IMR-90 (cell line): Measurements from ENCODE around the gene UBASH3B. TPM values are rescaled to one million over a fixed set of nuclear protein-coding genes. Genes with fewer than 3 reads are reported as not detected.

Experiments used
- ATAC-seq: fragments of 200-7000 bp; cut with Tn5 transposase; 2 replicates; pipeline ENCODE4 v1.9.1; 2020; ENCODE audit warnings: low read depth, mild to moderate bottlenecking, moderate library complexity
- BruUV-seq: library from RNA; stranded (reverse); fragments of 400-500 nt; replicated peaks from 2 replicates; lab custom pipeline; 2021; lab: Mats Ljungman, UMichigan
- CTCF ChIA-PET: fragments of 300-600 bp; formaldehyde crosslinking; extraction: SDS; loops from one replicate; lab custom pipeline; 2021; ENCODE audit warnings: antibody characterized with exemption; lab: Yijun Ruan, JAX
- POLR2A ChIA-PET: fragments of 300-600 bp; sonication (Branson Sonifier 250); formaldehyde crosslinking; loops from one replicate; lab custom pipeline; 2022; ENCODE audit warnings: antibody characterized with exemption; ENCODE audit not compliant: unreplicated experiment; lab: Charles Lee
- DNase-seq: peaks from one replicate; pipeline ENCODE4 v3.0.0; 2013
- H2AFZ ChIP-seq: replicated peaks from 2 replicates; pipeline ENCODE3; 2013; ENCODE audit warnings: low read length, mild to moderate bottlenecking; ENCODE audit not compliant: poor library complexity
- H2AK5ac ChIP-seq: 2 replicates; pipeline ENCODE4 v1.6.1; 2013; ENCODE audit warnings: low read depth, low read length, inconsistent platforms
- H2AK9ac ChIP-seq: replicated peaks from 2 replicates; pipeline ENCODE3; 2013; ENCODE audit warnings: mild to moderate bottlenecking, low read depth, low read length, moderate library complexity; ENCODE audit not compliant: poor library complexity
- H2BK120ac ChIP-seq: 2 replicates; pipeline ENCODE4 v1.6.1; 2013; ENCODE audit warnings: low read depth, low read length, inconsistent platforms
- H2BK15ac ChIP-seq: 3 replicates; pipeline ENCODE4 v1.6.1; 2013; ENCODE audit warnings: low read depth, low read length, inconsistent platforms
- H2BK20ac ChIP-seq: 2 replicates; pipeline ENCODE4 v1.6.1; 2013; ENCODE audit warnings: low read depth, mild to moderate bottlenecking, inconsistent platforms, low read length, moderate library complexity
- H2BK5ac ChIP-seq: 2 replicates; pipeline ENCODE4 v1.6.1; 2013; ENCODE audit warnings: mild to moderate bottlenecking, low read depth, low read length, inconsistent platforms; ENCODE audit not compliant: poor library complexity, severe bottlenecking
- H3K14ac ChIP-seq: replicated peaks from 2 replicates; pipeline ENCODE4 v1.6.1; 2013; ENCODE audit warnings: low read depth, low read length, inconsistent platforms
- H3K18ac ChIP-seq: 2 replicates; pipeline ENCODE4 v1.6.1; 2013; ENCODE audit warnings: low read depth, low read length, control low read depth
- H3K23ac ChIP-seq: 2 replicates; pipeline ENCODE4 v1.6.1; 2013; ENCODE audit warnings: low read depth, low read length, inconsistent platforms
- H3K27ac ChIP-seq: 2 replicates; pipeline ENCODE4 v1.5.1; 2013; ENCODE audit warnings: mild to moderate bottlenecking, control low read depth, low read length; ENCODE audit not compliant: insufficient read depth
- H3K27me3 ChIP-seq: 2 replicates; pipeline ENCODE4 v1.6.1; 2013; ENCODE audit warnings: low read length; ENCODE audit not compliant: control insufficient read depth, insufficient read depth
- H3K36me3 ChIP-seq: 2 replicates; pipeline ENCODE4 v1.6.1; 2013; ENCODE audit warnings: low read length, mixed read lengths; ENCODE audit not compliant: control insufficient read depth, insufficient read depth
- H3K4ac ChIP-seq: 2 replicates; pipeline ENCODE4 v1.6.1; 2013; ENCODE audit warnings: low read depth, low read length, inconsistent platforms
- H3K4me1 ChIP-seq: 2 replicates; pipeline ENCODE4 v1.6.1; 2013; ENCODE audit warnings: low read length, mixed read lengths; ENCODE audit not compliant: control insufficient read depth, insufficient read depth
- H3K4me2 ChIP-seq: 2 replicates; pipeline ENCODE4 v1.6.1; 2013; ENCODE audit warnings: low read depth, mild to moderate bottlenecking, control low read depth, low read length, moderate library complexity
- H3K4me3 ChIP-seq: 2 replicates; pipeline ENCODE4 v1.5.1; 2013; ENCODE audit warnings: low read depth, mild to moderate bottlenecking, control low read depth, low read length, moderate library complexity; ENCODE audit not compliant: insufficient read depth
- H3K56ac ChIP-seq: 2 replicates; pipeline ENCODE4 v1.6.1; 2013; ENCODE audit warnings: low read length, inconsistent platforms; ENCODE audit not compliant: insufficient read depth; ENCODE audit errors: extremely low read depth
- H3K79me1 ChIP-seq, 2 experiments: 2 replicates each; pipeline ENCODE4 v1.6.1; 2013; ENCODE audit warnings: low read length in 2 of 2, inconsistent platforms in 1 of 2, low read depth in 1 of 2
- H3K9ac ChIP-seq: 2 replicates; pipeline ENCODE4 v1.6.1; 2013; ENCODE audit warnings: low read depth, low read length, control low read depth
- H3K9me1 ChIP-seq: 2 replicates; pipeline ENCODE4 v1.6.1; 2013; ENCODE audit warnings: low read length, inconsistent platforms; ENCODE audit not compliant: insufficient read depth
- H3K9me3 ChIP-seq: 2 replicates; pipeline ENCODE4 v1.6.1; 2013; ENCODE audit warnings: low read length; ENCODE audit not compliant: control insufficient read depth, insufficient read depth
- H4K20me1 ChIP-seq: 2 replicates; pipeline ENCODE4 v1.6.1; 2013; ENCODE audit warnings: low read length, inconsistent platforms; ENCODE audit not compliant: insufficient read depth
- H4K5ac ChIP-seq: 2 replicates; pipeline ENCODE4 v1.6.1; 2013; ENCODE audit warnings: mild to moderate bottlenecking, low read depth, low read length, control low read depth
- H4K8ac ChIP-seq, 2 experiments: 2 replicates each; pipeline ENCODE4 v1.6.1; 2013; ENCODE audit warnings: low read depth in 2 of 2, low read length in 2 of 2, control low read depth in 1 of 2, inconsistent platforms in 1 of 2
- H4K91ac ChIP-seq: 2 replicates; pipeline ENCODE4 v1.6.1; 2013; ENCODE audit warnings: low read depth, low read length, inconsistent platforms; ENCODE audit not compliant: insufficient read depth
- BHLHE40 ChIP-seq: fragments of 150-350 bp; IDR thresholded peaks from 2 replicates; pipeline ENCODE4 v1.6.1; 2016; ENCODE audit warnings: mild to moderate bottlenecking, low read depth, low read length
- CEBPB ChIP-seq: IDR thresholded peaks from 2 replicates; pipeline ENCODE4 v1.6.1; 2012; ENCODE audit warnings: low read depth, low read length, improper control_type of control experiment
- FOS ChIP-seq: fragments of 150-350 bp; IDR thresholded peaks from 2 replicates; pipeline ENCODE4 v1.6.1; 2016; ENCODE audit warnings: low read depth, low read length
- MXI1 ChIP-seq: IDR thresholded peaks from 2 replicates; pipeline ENCODE4 v1.6.1; 2012; ENCODE audit warnings: low read depth, mild to moderate bottlenecking, low read length, moderate library complexity, borderline replicate concordance
- NFE2L2 ChIP-seq: fragments of 150-350 bp; IDR thresholded peaks from 2 replicates; pipeline ENCODE4 v1.6.1; 2016; ENCODE audit warnings: low read depth, mild to moderate bottlenecking, low read length
- WGBS, 2 experiments: methylation state at CpG; one replicate each; pipeline versions ENCODE4 v1.1.5 to v1.1.7; 2013; ENCODE audit warnings: missing lambda C conversion rate in 2 of 2; ENCODE audit not compliant: insufficient read length in 1 of 2; ENCODE audit errors: extremely low coverage in 2 of 2; 5-methylcytosine and 5-hydroxymethylcytosine counted together
- dilution Hi-C: fragments of 300-500 bp; cut with HindIII; formaldehyde crosslinking; loops from one replicate; pipeline ENCODE4 v1.14.3; 2018; ENCODE audit warnings: low sequenced_read_pairs; ENCODE audit not compliant: unreplicated experiment
- in situ Hi-C: fragments of 300-500 bp; cut with MboI; formaldehyde crosslinking; loops from 3 replicates; pipeline ENCODE4 v1.14.3; 2019; ENCODE audit warnings: low sequenced_read_pairs, inconsistent platforms, mixed read lengths
- intact Hi-C: fragments of 100-400 bp; cut with micrococcal nuclease; formaldehyde crosslinking; loops from 2 replicates; pipeline ENCODE4 v1.10.0; 2022
- polyA plus RNA-seq, 3 experiments: library from polyadenylated mRNA; depleted of rRNA; stranded (reverse); fragments of >200 nt; gene quantifications; 2 replicates each; pipeline ENCODE4 v1.2.3, GENCODE V29; 2012; ENCODE audit warnings: low replicate concordance in 1 of 3
- total RNA-seq: library from RNA; depleted of rRNA; stranded (reverse); fragments of >200 nt; gene quantifications from 2 replicates; pipeline ENCODE4 v1.2.3, GENCODE V29; 2012

Gene UBASH3B
- total and polyA plus RNA-seq, 2 of the 4 experiments (the other 2 are of a cell fraction) = 27.2 to 48.0 TPM

GRCh38 chr11:122646549-122647340, 8.8 kb upstream of the UBASH3B start:
- Histone ChIP-seq H3K56ac (no peak overlapping the region; the same call in 1 of the 2 replicates), H2AK5ac (peak overlapping the region; percentile 2), H3K4me2 (peak overlapping the region; percentile 3; the same call in 1 of the 2 replicates), H2BK15ac (peak overlapping the region; percentile 31; the same call in 2 of the 3 replicates), H2BK5ac (peak overlapping the region; percentile 57), H4K91ac (peak overlapping the region; percentile 61), H3K27ac (peak overlapping the region; percentile 39), H3K14ac (peak overlapping the region; percentile 69), H4K5ac (peak overlapping the region; percentile 44), H3K4me1 (peaks cover 15% of the 10 kb centered on the region), H3K4me3 (no peak overlapping the region), H2BK20ac (peak overlapping the region; percentile 68), H3K18ac (peak overlapping the region; percentile 38), H2AK9ac (peak overlapping the region; percentile 38), H4K8ac (peak overlapping the region; percentile 35 to 87), H2AFZ (peak overlapping the region; percentile 82), H2BK120ac (peak overlapping the region; percentile 41), H3K36me3 (no peaks in the 10 kb centered on the region), H3K9ac (no peak overlapping the region; the same call in 1 of the 2 replicates), H4K20me1 (no peaks in the 10 kb centered on the region), H3K9me3 (no peaks in the 10 kb centered on the region), H3K4ac (peak overlapping the region; percentile 86), H3K79me1 (no peaks in the 10 kb centered on the region), H3K23ac (peak overlapping the region; percentile 55; the same call in 1 of the 2 replicates), H3K9me1 (peaks cover 16% of the 10 kb centered on the region), H3K27me3 (no peaks in the 10 kb centered on the region)
- 88% methylated on average over 1 of the region's 6 CpGs; no CpG with 5 or more reads in 1 of the 2 experiments for WGBS, 2 experiments
- TF ChIP-seq NFE2L2 (0 out of 2 replicates have a peak, but pooled peaks have one; percentile 31), MXI1 (no peak), CEBPB (no peak), BHLHE40 (0 out of 2 replicates have a peak, but pooled peaks have one; percentile 8), FOS (peak; percentile 4; the same call in 1 of the 2 replicates)
- dilution Hi-C loops = no loop called here
- DNase-seq (peak; percentile 85), ATAC-seq (peak; percentile 25)
- POLR2A ChIA-PET = no interaction called here
- intact Hi-C loops = no loop called here
- CTCF ChIA-PET = interaction anchor here (0.9 kb wide), 1 partner anchor 7 kb away, joined by 3 read pairs; no protein-coding TSS in a partner anchor
- BruUV-seq = no TSS peak
- in situ Hi-C loops = no loop called here
